Spinal cord (tissue), 10 donors: Measurements from ENCODE around the gene UBL4A. TPM values are rescaled to one million over a fixed set of nuclear protein-coding genes. Genes with fewer than 3 reads are reported as not detected.

Experiments
- DNase-seq, 6 donors: peaks; one replicate each; pipeline versions ENCODE4 v3.0.0 to v3.0.0-alpha.2; 2013 to 2015; ENCODE audit warnings: low spot score in 6 of 6, low read depth in 4 of 6
- H3K27ac ChIP-seq: one replicate; pipeline ENCODE4 v1.5.1; 2013; ENCODE audit warnings: low read depth, low read length, control low read depth
- H3K27me3 ChIP-seq: one replicate; pipeline ENCODE4 v1.6.1; 2013; ENCODE audit warnings: low read length; ENCODE audit not compliant: control insufficient read depth, insufficient read depth
- H3K36me3 ChIP-seq: one replicate; pipeline ENCODE4 v1.6.1; 2013; ENCODE audit warnings: low read length; ENCODE audit not compliant: control insufficient read depth, insufficient read depth
- H3K4me1 ChIP-seq: one replicate; pipeline ENCODE4 v1.6.1; 2013; ENCODE audit warnings: low read length; ENCODE audit not compliant: control insufficient read depth, insufficient read depth
- H3K4me3 ChIP-seq: one replicate; pipeline ENCODE4 v1.5.1; 2013; ENCODE audit warnings: low read depth, low read length, control low read depth
- H3K9me3 ChIP-seq: one replicate; pipeline ENCODE4 v1.6.1; 2013; ENCODE audit warnings: low read length; ENCODE audit not compliant: control insufficient read depth, insufficient read depth
- WGBS: methylation state at CpG from one replicate; pipeline ENCODE4 v1.1.5; 2013; ENCODE audit warnings: missing lambda C conversion rate; ENCODE audit not compliant: insufficient coverage; 5-methylcytosine and 5-hydroxymethylcytosine counted together
- polyA plus RNA-seq, 2 donors: library from polyadenylated mRNA; unstranded; fragments of 120-200 nt; gene quantifications; one replicate each; pipeline ENCODE4 v1.2.1, GENCODE V29; 2013; ENCODE audit not compliant: insufficient read length in 2 of 2
- total RNA-seq, 2 donors: library from RNA; depleted of rRNA in 1 of 2; stranded (reverse); fragments of 120-200 nt in 1 of 2; fragments of >200 nt in 1 of 2; gene quantifications; one replicate each; pipeline versions ENCODE4 v1.2.3 to v1.2.4, GENCODE V29; 2013 to 2014
- donor health status: healthy.

The UBL4A gene
- total and polyA plus RNA-seq, 4 donors: 29.6 to 38.3 (median 34.8) TPM

DNA sequence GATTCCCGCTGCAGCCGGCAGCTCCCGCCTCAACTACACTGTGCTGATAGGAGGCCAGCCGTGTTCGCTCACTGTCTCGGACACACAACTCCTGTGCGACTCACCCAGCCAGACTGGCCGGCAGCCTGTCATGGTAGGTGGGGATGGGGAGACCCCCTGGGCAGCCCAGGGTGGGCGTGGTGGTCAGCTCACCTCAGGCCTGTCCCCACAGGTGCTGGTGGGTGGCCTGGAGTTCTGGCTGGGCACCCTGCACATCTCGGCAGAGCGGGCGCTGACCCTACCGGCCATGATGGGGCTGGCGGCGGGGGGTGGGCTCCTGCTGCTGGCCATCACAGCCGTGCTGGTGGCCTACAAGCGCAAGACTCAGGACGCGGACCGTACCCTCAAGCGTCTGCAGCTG is 18.9 kb downstream of the UBL4A start:
- no peak for DNase-seq
- Histone ChIP-seq H3K4me1 (no peaks in the 10 kb centered on the region), H3K27ac (no peak overlapping the region), H3K27me3 (no peaks in the 10 kb centered on the region), H3K9me3 (no peaks in the 10 kb centered on the region), H3K4me3 (no peak overlapping the region), H3K36me3 (peaks cover 100% of the 10 kb centered on the region)
- WGBS: 93% methylated on average over 19 of the region's 21 CpGs

GRCh38 chrX:154466907-154467306 is 19.5 kb downstream of the UBL4A start:
- 87% methylated on average over 15 of the region's 15 CpGs for WGBS
- Histone ChIP-seq H3K27ac (no peak overlapping the region), H3K4me1 (peaks cover 4% of the 10 kb centered on the region), H3K9me3 (no peaks in the 10 kb centered on the region), H3K4me3 (no peak overlapping the region), H3K36me3 (peaks cover 100% of the 10 kb centered on the region), H3K27me3 (no peaks in the 10 kb centered on the region)
- DNase-seq: no peak

GRCh38 chrX:154466036-154466435 is 20.4 kb downstream of the UBL4A start:
- Histone ChIP-seq H3K4me3 (no peak overlapping the region), H3K27me3 (no peaks in the 10 kb centered on the region), H3K36me3 (peaks cover 100% of the 10 kb centered on the region), H3K4me1 (peaks cover 13% of the 10 kb centered on the region), H3K27ac (no peak overlapping the region), H3K9me3 (no peaks in the 10 kb centered on the region)
- no peak for DNase-seq
- 92% methylated on average over 32 of the region's 32 CpGs for WGBS

DNA sequence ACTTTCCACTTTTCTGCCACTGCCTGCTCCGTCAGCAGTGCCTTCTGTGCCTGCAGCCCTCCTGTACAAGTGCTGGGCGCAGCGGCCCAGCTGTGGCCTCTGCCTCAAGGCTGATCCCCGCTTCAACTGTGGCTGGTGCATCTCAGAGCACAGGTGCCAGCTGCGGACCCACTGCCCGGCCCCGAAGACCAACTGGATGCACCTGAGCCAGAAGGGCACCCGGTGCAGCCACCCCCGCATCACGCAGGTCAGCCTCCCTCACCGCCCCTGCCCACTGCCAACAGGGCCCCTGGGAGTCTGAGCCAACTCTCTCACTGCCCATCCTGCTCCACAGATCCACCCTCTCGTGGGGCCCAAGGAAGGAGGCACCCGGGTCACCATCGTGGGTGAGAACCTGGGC is 20.8 kb downstream of the UBL4A start:
- WGBS: 93% methylated on average over 12 of the region's 14 CpGs
- Histone ChIP-seq H3K27me3 (no peaks in the 10 kb centered on the region), H3K36me3 (peaks cover 100% of the 10 kb centered on the region), H3K27ac (no peak overlapping the region), H3K4me3 (no peak overlapping the region), H3K4me1 (peaks cover 17% of the 10 kb centered on the region), H3K9me3 (no peaks in the 10 kb centered on the region)
- no peak for DNase-seq

- no peaks in the 10 kb centered on the region for H3K27me3 ChIP-seq
- no peaks in the 10 kb centered on the region for H3K9me3 ChIP-seq
- DNase-seq: no peak
- H3K27ac ChIP-seq: no peak overlapping the region
- WGBS: 95% methylated on average over 26 of the region's 28 CpGs
- H3K4me1 ChIP-seq: peaks cover 24% of the 10 kb centered on the region
- H3K4me3 ChIP-seq: no peak overlapping the region
- peaks cover 99% of the 10 kb centered on the region for H3K36me3 ChIP-seq
These were observed 21.5 kb downstream of the UBL4A start for GRCh38 chrX:154464806-154465365.

DNA sequence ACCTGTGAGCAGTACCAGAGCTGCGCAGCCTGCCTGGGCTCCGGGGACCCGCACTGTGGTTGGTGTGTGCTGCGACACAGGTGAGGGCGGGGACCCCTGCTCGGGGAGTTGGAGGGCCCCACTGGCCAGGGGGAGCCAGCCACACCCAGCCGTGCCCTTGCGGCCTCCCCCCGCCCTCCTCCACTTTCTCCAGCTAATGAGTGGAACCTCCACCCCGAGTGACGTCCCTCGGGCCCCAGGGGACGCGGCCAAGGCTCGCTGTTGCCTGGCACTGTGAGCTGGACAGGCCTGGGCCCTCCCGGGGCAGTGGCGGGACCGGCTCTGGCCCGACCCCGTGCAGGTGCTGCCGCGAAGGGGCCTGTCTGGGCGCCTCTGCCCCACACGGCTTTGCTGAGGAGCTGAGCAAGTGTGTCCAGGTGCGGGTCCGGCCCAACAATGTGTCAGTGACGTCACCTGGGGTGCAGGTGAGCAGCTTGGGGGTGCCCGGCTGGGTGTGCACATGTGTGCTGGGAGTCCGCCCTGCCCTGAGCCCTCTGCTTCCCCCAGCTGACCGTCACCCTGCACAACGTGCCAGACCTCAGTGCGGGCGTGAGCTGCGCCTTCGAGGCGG is 22.7 kb downstream of the UBL4A start:
- Histone ChIP-seq H3K36me3 (peaks cover 87% of the 10 kb centered on the region), H3K4me3 (no peak overlapping the region), H3K4me1 (peaks cover 32% of the 10 kb centered on the region), H3K27ac (no peak overlapping the region), H3K27me3 (no peaks in the 10 kb centered on the region), H3K9me3 (no peaks in the 10 kb centered on the region)
- DNase-seq: no peak
- 92% methylated on average over 28 of the region's 36 CpGs for WGBS

- Histone ChIP-seq H3K36me3 (peaks cover 74% of the 10 kb centered on the region), H3K4me1 (peaks cover 32% of the 10 kb centered on the region), H3K4me3 (no peak overlapping the region), H3K27me3 (no peaks in the 10 kb centered on the region), H3K9me3 (no peaks in the 10 kb centered on the region), H3K27ac (no peak overlapping the region)
- DNase-seq: peak in 1 of 6 donors; percentile 44
- 69% methylated on average over 7 of the region's 8 CpGs for WGBS
These were observed 24.0 kb downstream of the UBL4A start for GRCh38 chrX:154462396-154462795.

- H3K9me3 ChIP-seq: no peaks in the 10 kb centered on the region
- H3K27me3 ChIP-seq: no peaks in the 10 kb centered on the region
- WGBS: 76% methylated on average over 26 of the region's 26 CpGs
These were observed 26.1 kb downstream of the UBL4A start for GRCh38 chrX:154460326-154460725.

DNA sequence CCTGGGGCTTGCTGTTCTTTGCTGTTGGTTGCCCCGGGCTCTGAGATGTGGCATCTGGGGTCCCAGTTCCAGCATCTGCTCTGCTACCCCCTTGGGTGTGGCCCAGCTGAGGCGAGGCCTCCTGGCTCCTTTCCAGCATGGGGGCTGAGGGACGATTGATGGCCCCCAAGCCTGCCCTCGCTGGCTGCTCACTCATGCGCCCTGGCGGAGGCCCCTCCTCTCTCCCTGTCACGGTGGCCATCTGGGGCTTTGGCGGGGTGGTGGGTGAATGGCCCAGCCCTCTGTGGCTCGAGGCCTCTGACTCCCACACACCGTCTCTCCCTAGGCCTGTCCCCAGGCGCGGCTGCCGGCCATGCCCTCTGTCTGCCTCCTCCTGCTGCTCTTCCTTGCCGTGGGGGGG is 26.6 kb downstream of the UBL4A start:
- peaks cover 48% of the 10 kb centered on the region for H3K36me3 ChIP-seq
- WGBS: 61% methylated on average over 11 of the region's 14 CpGs
- no peaks in the 10 kb centered on the region for H3K27me3 ChIP-seq
- peak in 2 of 6 donors; percentile 21 to 28 for DNase-seq
- no peaks in the 10 kb centered on the region for H3K9me3 ChIP-seq
- no peak overlapping the region for H3K27ac ChIP-seq
- peak overlapping the region; percentile 67 for H3K4me3 ChIP-seq
- peaks cover 32% of the 10 kb centered on the region for H3K4me1 ChIP-seq

More at GRCh38 chrX:154460326-154460725, 26.1 kb downstream of the UBL4A start:
- Histone ChIP-seq H3K27ac (no peak overlapping the region), H3K36me3 (peaks cover 53% of the 10 kb centered on the region), H3K4me1 (peaks cover 32% of the 10 kb centered on the region), H3K4me3 (no peak overlapping the region)
- DNase-seq: peak in 1 of 6 donors; percentile 44
